H9 (cell line): ENCODE results near the gene CXCR5. TPM values are rescaled to one million over a fixed set of nuclear protein-coding genes. Genes with fewer than 3 reads are reported as not detected.
A peak's percentile ranks its signal among the peaks of the same experiment; 100 is the strongest.

Source experiments
- DNase-seq: peaks from one replicate; pipeline ENCODE4 v3.0.0-alpha.2; 2017
- H2AFZ ChIP-seq: one replicate; pipeline ENCODE4 v1.6.1; 2013; ENCODE audit warnings: mild to moderate bottlenecking, low read length, control low read depth, moderate library complexity
- H2AK5ac ChIP-seq: 2 replicates; pipeline ENCODE4 v1.6.1; 2013; ENCODE audit warnings: low read length, control low read depth, mixed read lengths; ENCODE audit not compliant: insufficient read length
- H2BK120ac ChIP-seq: one replicate; pipeline ENCODE4 v1.6.1; 2013; ENCODE audit warnings: low read depth, mild to moderate bottlenecking, low read length, control low read depth, inconsistent platforms; ENCODE audit not compliant: poor library complexity, severe bottlenecking
- H2BK12ac ChIP-seq: 2 replicates; pipeline ENCODE4 v1.6.1; 2013; ENCODE audit warnings: low read length, control low read depth, mixed read lengths, low read depth; ENCODE audit not compliant: insufficient read length
- H2BK15ac ChIP-seq: 2 replicates; pipeline ENCODE4 v1.6.1; 2013; ENCODE audit warnings: low read depth, low read length, control low read depth
- H2BK20ac ChIP-seq: one replicate; pipeline ENCODE4 v1.6.1; 2013; ENCODE audit warnings: low read depth, mild to moderate bottlenecking, low read length, control low read depth, inconsistent platforms; ENCODE audit not compliant: poor library complexity, severe bottlenecking
- H2BK5ac ChIP-seq: 2 replicates; pipeline ENCODE4 v1.6.1; 2013; ENCODE audit warnings: low read length, control low read depth, mixed read lengths; ENCODE audit not compliant: insufficient read length
- H3K14ac ChIP-seq: 2 replicates; pipeline ENCODE4 v1.6.1; 2013; ENCODE audit warnings: low read length, control low read depth; ENCODE audit not compliant: insufficient read depth
- H3K18ac ChIP-seq: 2 replicates; pipeline ENCODE4 v1.6.1; 2013; ENCODE audit warnings: low read depth, mild to moderate bottlenecking, mixed read lengths, low read length, control low read depth; ENCODE audit not compliant: insufficient read length
- H3K23ac ChIP-seq: 2 replicates; pipeline ENCODE4 v1.6.1; 2013; ENCODE audit warnings: low read length, control low read depth, mixed read lengths, low read depth; ENCODE audit not compliant: insufficient read length
- H3K23me2 ChIP-seq: 2 replicates; pipeline ENCODE4 v1.6.1; 2013; ENCODE audit warnings: low read depth, mild to moderate bottlenecking, mixed read lengths, low read length, control low read depth; ENCODE audit not compliant: insufficient read length, poor library complexity, severe bottlenecking
- H3K27ac ChIP-seq: 2 replicates; pipeline ENCODE4 v1.5.1; 2013; ENCODE audit warnings: low read length, control low read depth, mixed read lengths, low read depth; ENCODE audit not compliant: insufficient read length
- H3K27me3 ChIP-seq: 2 replicates; pipeline ENCODE4 v1.6.1; 2013; ENCODE audit warnings: low read length, control low read depth, inconsistent platforms; ENCODE audit not compliant: insufficient read depth
- H3K4ac ChIP-seq: 2 replicates; pipeline ENCODE4 v1.6.1; 2013; ENCODE audit warnings: low read depth, mild to moderate bottlenecking, control low read depth, inconsistent platforms, low read length, moderate library complexity
- H3K4me1 ChIP-seq: 2 replicates; pipeline ENCODE4 v1.6.1; 2013; ENCODE audit warnings: low read length, control low read depth, inconsistent platforms; ENCODE audit not compliant: insufficient read depth
- H3K4me2 ChIP-seq: 2 replicates; pipeline ENCODE4 v1.6.1; 2013; ENCODE audit warnings: low read length, control low read depth, mixed read lengths; ENCODE audit not compliant: insufficient read length, insufficient read depth
- H3K56ac ChIP-seq: 2 replicates; pipeline ENCODE4 v1.6.1; 2013; ENCODE audit warnings: low read depth, mild to moderate bottlenecking, mixed read lengths, low read length, control low read depth; ENCODE audit not compliant: insufficient read length
- H3K79me1 ChIP-seq: 2 replicates; pipeline ENCODE4 v1.6.1; 2013; ENCODE audit warnings: low read depth, mild to moderate bottlenecking, moderate library complexity, low read length, control low read depth, inconsistent platforms; ENCODE audit not compliant: insufficient read depth, poor library complexity, severe bottlenecking
- H3K79me2 ChIP-seq: 2 replicates; pipeline ENCODE4 v1.6.1; 2013; ENCODE audit warnings: low read length, control low read depth, inconsistent platforms; ENCODE audit not compliant: insufficient read depth
- H3K9ac ChIP-seq: 2 replicates; pipeline ENCODE4 v1.6.1; 2013; ENCODE audit warnings: low read length, control low read depth, mixed read lengths; ENCODE audit not compliant: insufficient read length; ENCODE audit errors: extremely low read depth
- H3K9me3 ChIP-seq: one replicate; pipeline ENCODE4 v1.6.1; 2013; ENCODE audit warnings: low read depth, low read length, inconsistent platforms; ENCODE audit not compliant: control insufficient read depth
- H3T11ph ChIP-seq: one replicate; pipeline ENCODE4 v1.6.1; 2013; ENCODE audit warnings: mild to moderate bottlenecking, low read length, control low read depth, inconsistent platforms
- H4K20me1 ChIP-seq: one replicate; pipeline ENCODE4 v1.6.1; 2013; ENCODE audit not compliant: control insufficient read depth, insufficient read length, insufficient read depth
- H4K5ac ChIP-seq: 2 replicates; pipeline ENCODE4 v1.6.1; 2013; ENCODE audit warnings: low read depth, mild to moderate bottlenecking, mixed read lengths, low read length, control low read depth; ENCODE audit not compliant: insufficient read length
- H4K8ac ChIP-seq: replicated peaks from 2 replicates; pipeline ENCODE4 v1.6.1; 2013; ENCODE audit warnings: low read length, control low read depth, mixed read lengths, low read depth; ENCODE audit not compliant: insufficient read length
- H4K91ac ChIP-seq: 2 replicates; pipeline ENCODE4 v1.6.1; 2013; ENCODE audit warnings: low read depth, mild to moderate bottlenecking, moderate library complexity, mixed read lengths, low read length, control low read depth; ENCODE audit not compliant: insufficient read length
- H3K27ac Mint-ChIP-seq, 3 experiments: 2 replicates in 2 of 3; 3 replicates in 1 of 3; pipeline ENCODE4 v1.8.0; 2020 to 2021; ENCODE audit warnings: mixed read lengths in 3 of 3, mild to moderate bottlenecking in 1 of 3, moderate library complexity in 1 of 3
- H3K27me3 Mint-ChIP-seq: 2 replicates; pipeline ENCODE4 v1.8.0; 2021; ENCODE audit warnings: low read depth, mild to moderate bottlenecking, moderate library complexity, mixed read lengths
- H3K36me3 Mint-ChIP-seq, 3 experiments: 2 replicates in 2 of 3; 3 replicates in 1 of 3; pipeline ENCODE4 v1.8.0; 2020 to 2021; ENCODE audit warnings: low read depth in 3 of 3, mixed read lengths in 3 of 3; ENCODE audit not compliant: insufficient read depth in 1 of 3
- H3K4me1 Mint-ChIP-seq, 2 experiments: 2 replicates each; pipeline ENCODE4 v1.8.0; 2020; ENCODE audit warnings: mixed read lengths in 2 of 2
- H3K4me3 Mint-ChIP-seq, 2 experiments: 2 replicates in 1 of 2; 3 replicates in 1 of 2; pipeline ENCODE4 v1.8.0; 2020 to 2021; ENCODE audit warnings: mild to moderate bottlenecking in 2 of 2, mixed read lengths in 2 of 2, moderate library complexity in 1 of 2
- H3K9me3 Mint-ChIP-seq, 2 experiments: 2 replicates in 1 of 2; 3 replicates in 1 of 2; pipeline ENCODE4 v1.8.0; 2020; ENCODE audit warnings: mild to moderate bottlenecking in 2 of 2, mixed read lengths in 2 of 2, moderate library complexity in 1 of 2
- CTCF ChIP-seq: fragments of 200-600 bp; sonication (generic); conservative IDR thresholded peaks from 3 replicates; pipeline ENCODE4 v1.8.0; 2021; ENCODE audit warnings: antibody characterized with exemption, mild to moderate bottlenecking
- WGBS: extraction: QIAGEN DNeasy Blood & Tissue Kit; methylation state at CpG from one replicate; pipeline ENCODE4 v1.1.7; 2013; ENCODE audit warnings: missing lambda C conversion rate, low lambda C conversion rate, mixed read lengths; ENCODE audit not compliant: insufficient read length; ENCODE audit errors: extremely low coverage; 5-methylcytosine and 5-hydroxymethylcytosine counted together
- total RNA-seq: library from RNA; stranded (reverse); gene quantifications from 2 replicates; pipeline ENCODE4 v1.2.1, GENCODE V29; 2021

CXCR5 gene
- total RNA-seq, 1 experiment from 2014 or later, result 0.07 TPM

- WGBS, result no CpG with 5 or more reads among the region's 7 CpGs
Measured at GRCh38 chr11:118923721-118924587, 40.3 kb downstream of the CXCR5 start.

More at GRCh38 chr11:118923721-118924587, 40.3 kb downstream of the CXCR5 start:
- no peaks in the 10 kb centered on the region for H4K20me1 ChIP-seq
- H3K4ac ChIP-seq, result no peak overlapping the region
- Mint-ChIP-seq H3K27me3 (peaks cover 14% of the 10 kb centered on the region), H3K9me3 (no peaks in the 10 kb centered on the region), H3K27ac (peak overlapping the region in 2 of 3 experiments; percentile 30 to 53; a peak in 2 of 7 replicates), H3K4me1 (peaks cover 65 to 75% of the 10 kb centered on the region in 2 experiments), H3K4me3 (peak overlapping the region; percentile 84 to 94), H3K36me3 (peaks cover 0 to 5% (median 2%) of the 10 kb centered on the region in 3 experiments; a peak in 2 of 7 replicates)
- no peaks in the 10 kb centered on the region; the same call in 1 of the 2 replicates for H3K27me3 ChIP-seq
- H2BK12ac ChIP-seq, result no peak overlapping the region
- H3K79me1 ChIP-seq, result no peaks in the 10 kb centered on the region
- no peak overlapping the region for H2AFZ ChIP-seq
- no peak overlapping the region for H2BK15ac ChIP-seq
- peaks cover 32% of the 10 kb centered on the region for H3K4me1 ChIP-seq
- no peak overlapping the region for H4K8ac ChIP-seq
- H2AK5ac ChIP-seq, result no peak overlapping the region
- TF ChIP-seq CTCF, result no peak
- H3K79me2 ChIP-seq, result peaks cover 22% of the 10 kb centered on the region; the same call in 1 of the 2 replicates
- H2BK120ac ChIP-seq, result no peak overlapping the region
- no peak overlapping the region for H3T11ph ChIP-seq
- H3K23ac ChIP-seq, result no peak overlapping the region
- no peak overlapping the region for H2BK5ac ChIP-seq
- H4K5ac ChIP-seq, result no peak overlapping the region
- H3K9me3 ChIP-seq, result no peaks in the 10 kb centered on the region
- no peak overlapping the region for H2BK20ac ChIP-seq
- H3K56ac ChIP-seq, result no peak overlapping the region
- H4K91ac ChIP-seq, result no peak overlapping the region
- DNase-seq, result no peak
- no peak overlapping the region for H3K9ac ChIP-seq
- peaks cover 42% of the 10 kb centered on the region for H3K23me2 ChIP-seq
- H3K18ac ChIP-seq, result no peak overlapping the region
- H3K14ac ChIP-seq, result no peak overlapping the region
- H3K27ac ChIP-seq, result no peak overlapping the region
- peak overlapping the region; percentile 88 for H3K4me2 ChIP-seq
